Testis (tissue), 2 donors: ENCODE results near the gene BLTP1.

Source experiments
- CTCF ChIP-seq, 3 experiments: fragments of 450-650 bp in 2 of 3; fragments of 200-600 bp in 1 of 3; sonication (generic) in 1 of 3; IDR thresholded peaks; one replicate each; pipeline ENCODE4 v1.5.1; 2016 to 2019; ENCODE audit warnings: antibody characterized with exemption in 3 of 3, mild to moderate bottlenecking in 2 of 3, moderate library complexity in 1 of 3
- POLR2A ChIP-seq: fragments of 450-650 bp; IDR thresholded peaks from one replicate; pipeline ENCODE4 v1.6.1; 2017; ENCODE audit warnings: antibody characterized with exemption, mild to moderate bottlenecking, moderate library complexity

GRCh38 chr4:122156819-122157218 is 4.7 kb downstream of the BLTP1 start:
- TF ChIP-seq POLR2A (no peak), CTCF (IDR thresholded peaks at IDR 0.05) (no peak)
